ENCODE data around the gene MIF4GD. TPM values are rescaled to one million over a fixed set of nuclear protein-coding genes. Genes with fewer than 3 reads are reported as not detected.

The MIF4GD gene
- total RNA-seq, 1 donor from 2014 or later, result 5.0 TPM

DNA sequence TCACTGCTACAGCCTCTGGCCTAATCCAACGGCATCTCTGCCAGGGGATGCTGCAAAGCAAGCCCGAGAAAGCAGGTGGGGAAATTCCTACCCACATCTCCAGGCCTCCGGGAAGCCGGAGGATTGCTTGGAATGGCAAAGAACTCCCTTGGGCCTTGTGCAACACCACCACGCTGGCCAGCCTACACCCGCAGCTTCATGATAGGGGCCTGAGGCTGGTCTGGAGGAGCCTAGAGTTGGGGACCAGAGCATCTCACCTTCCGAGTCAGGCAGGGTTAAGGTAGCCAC is 29.9 kb downstream of the MIF4GD start:
- DNase-seq (ENCODE audit: low read depth) (no peak), FAIRE-seq (no peak)
- Histone ChIP-seq H3K27ac (ENCODE audit: low read depth, low read length) (no peak overlapping the region), H4K20me1 (ENCODE audit: insufficient read depth, low read length) (peaks cover 48% of the 10 kb centered on the region), H3K9ac (ENCODE audit: low read length) (no peak overlapping the region), H3K4me3 (ENCODE audit: insufficient read depth, low read depth, low read length) (no peak overlapping the region), H3K27me3 (ENCODE audit: insufficient read depth, low read length) (no peaks in the 10 kb centered on the region), H3K4me1 (ENCODE audit: insufficient read depth, low read length) (no peaks in the 10 kb centered on the region), H3K4me2 (ENCODE audit: low read length) (no peak overlapping the region), H3K9me3 (ENCODE audit: insufficient read depth, low read depth, low read length) (no peaks in the 10 kb centered on the region), H3K36me3 (ENCODE audit: insufficient read depth, low read length) (peaks cover 45% of the 10 kb centered on the region), H3K79me2 (ENCODE audit: insufficient read depth, low read length) (no peaks in the 10 kb centered on the region), H2AFZ (ENCODE audit: low read depth, low read length) (no peak overlapping the region)
- H3K4me3 Mint-ChIP-seq (ENCODE audit: unreplicated experiment), result no peak overlapping the region
- H3K9me3 Mint-ChIP-seq (ENCODE audit: unreplicated experiment), result no peaks in the 10 kb centered on the region
- H3K4me1 Mint-ChIP-seq (ENCODE audit: low read depth, unreplicated experiment), result peaks cover 4% of the 10 kb centered on the region
- peaks cover 27% of the 10 kb centered on the region for H3K36me3 Mint-ChIP-seq (ENCODE audit: low read depth, unreplicated experiment)
- H3K27me3 Mint-ChIP-seq (ENCODE audit: low read depth, unreplicated experiment), result no peaks in the 10 kb centered on the region
- TF ChIP-seq EZH2 (IDR thresholded peaks at IDR 0.05; ENCODE audit: insufficient read depth, low read length), result no peak
- no peak overlapping the region for H3K27ac Mint-ChIP-seq (ENCODE audit: unreplicated experiment)

DNA sequence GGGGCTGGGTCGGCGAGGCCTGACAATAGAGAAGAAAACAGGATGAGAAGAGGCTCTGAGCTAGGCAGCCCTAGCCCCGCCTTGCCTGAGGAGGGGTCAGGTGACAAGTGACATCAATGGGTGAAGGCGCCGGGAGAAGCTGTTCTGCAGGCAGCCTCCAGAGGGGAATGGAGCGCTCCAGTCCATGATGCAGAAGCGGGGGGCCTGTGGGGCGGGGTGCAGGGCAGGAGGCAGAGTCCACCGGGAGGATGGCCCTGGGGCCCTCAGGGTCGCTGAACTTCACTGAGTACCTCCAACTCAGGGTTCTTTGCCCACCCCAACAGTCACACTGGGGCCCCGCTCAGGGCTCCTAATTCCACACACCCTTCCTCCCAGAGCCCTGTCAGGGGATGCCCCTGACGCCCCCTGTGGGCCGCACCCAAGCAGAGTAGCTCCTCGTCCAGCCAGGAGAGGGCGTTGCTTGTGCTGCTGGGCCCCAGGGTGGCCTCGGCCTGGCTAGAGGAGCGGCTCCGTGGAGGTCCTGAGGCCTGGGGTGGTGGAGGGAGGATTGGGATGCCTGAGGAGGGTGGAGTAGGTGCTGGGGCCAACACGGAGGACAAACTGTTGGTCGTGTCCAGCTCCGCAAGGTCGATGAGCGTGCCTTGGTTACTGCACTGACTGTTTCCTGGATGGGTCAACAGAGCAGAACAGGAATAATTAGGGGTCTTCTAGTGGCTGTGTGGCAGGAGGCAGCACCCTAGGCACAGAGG is 30.5 kb downstream of the MIF4GD start:
- Mint-ChIP-seq H3K4me1 (ENCODE audit: low read depth, unreplicated experiment) (peaks cover 4% of the 10 kb centered on the region), H3K36me3 (ENCODE audit: low read depth, unreplicated experiment) (peaks cover 25% of the 10 kb centered on the region), H3K27me3 (ENCODE audit: low read depth, unreplicated experiment) (no peaks in the 10 kb centered on the region), H3K27ac (ENCODE audit: unreplicated experiment) (no peak overlapping the region), H3K9me3 (ENCODE audit: unreplicated experiment) (no peaks in the 10 kb centered on the region), H3K4me3 (ENCODE audit: unreplicated experiment) (no peak overlapping the region)
- H3K9me3 ChIP-seq (ENCODE audit: insufficient read depth, low read depth, low read length), result no peaks in the 10 kb centered on the region
- H3K79me2 ChIP-seq (ENCODE audit: insufficient read depth, low read length), result no peaks in the 10 kb centered on the region
- no peaks in the 10 kb centered on the region for H3K4me1 ChIP-seq (ENCODE audit: insufficient read depth, low read length)
- TF ChIP-seq, protein P1, sequence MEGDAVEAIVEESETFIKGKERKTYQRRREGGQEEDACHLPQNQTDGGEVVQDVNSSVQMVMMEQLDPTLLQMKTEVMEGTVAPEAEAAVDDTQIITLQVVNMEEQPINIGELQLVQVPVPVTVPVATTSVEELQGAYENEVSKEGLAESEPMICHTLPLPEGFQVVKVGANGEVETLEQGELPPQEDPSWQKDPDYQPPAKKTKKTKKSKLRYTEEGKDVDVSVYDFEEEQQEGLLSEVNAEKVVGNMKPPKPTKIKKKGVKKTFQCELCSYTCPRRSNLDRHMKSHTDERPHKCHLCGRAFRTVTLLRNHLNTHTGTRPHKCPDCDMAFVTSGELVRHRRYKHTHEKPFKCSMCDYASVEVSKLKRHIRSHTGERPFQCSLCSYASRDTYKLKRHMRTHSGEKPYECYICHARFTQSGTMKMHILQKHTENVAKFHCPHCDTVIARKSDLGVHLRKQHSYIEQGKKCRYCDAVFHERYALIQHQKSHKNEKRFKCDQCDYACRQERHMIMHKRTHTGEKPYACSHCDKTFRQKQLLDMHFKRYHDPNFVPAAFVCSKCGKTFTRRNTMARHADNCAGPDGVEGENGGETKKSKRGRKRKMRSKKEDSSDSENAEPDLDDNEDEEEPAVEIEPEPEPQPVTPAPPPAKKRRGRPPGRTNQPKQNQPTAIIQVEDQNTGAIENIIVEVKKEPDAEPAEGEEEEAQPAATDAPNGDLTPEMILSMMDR (IDR thresholded peaks at IDR 0.05; ENCODE audit: insufficient read depth, low read depth, low read length), result peak; percentile 49
- no peak for TF ChIP-seq EZH2 (IDR thresholded peaks at IDR 0.05; ENCODE audit: insufficient read depth, low read length)
- H3K27me3 ChIP-seq (ENCODE audit: insufficient read depth, low read length), result no peaks in the 10 kb centered on the region
- H3K36me3 ChIP-seq (ENCODE audit: insufficient read depth, low read length), result peaks cover 40% of the 10 kb centered on the region
- no peak overlapping the region for H3K27ac ChIP-seq (ENCODE audit: low read depth, low read length)
- H2AFZ ChIP-seq (ENCODE audit: low read depth, low read length), result no peak overlapping the region
- no peak overlapping the region for H3K4me3 ChIP-seq (ENCODE audit: insufficient read depth, low read depth, low read length)
- H3K4me2 ChIP-seq (ENCODE audit: low read length), result no peak overlapping the region
- FAIRE-seq, result no peak
- DNase-seq (ENCODE audit: low read depth), result no peak
- peaks cover 42% of the 10 kb centered on the region for H4K20me1 ChIP-seq (ENCODE audit: insufficient read depth, low read length)
- H3K9ac ChIP-seq (ENCODE audit: low read length), result no peak overlapping the region

DNA sequence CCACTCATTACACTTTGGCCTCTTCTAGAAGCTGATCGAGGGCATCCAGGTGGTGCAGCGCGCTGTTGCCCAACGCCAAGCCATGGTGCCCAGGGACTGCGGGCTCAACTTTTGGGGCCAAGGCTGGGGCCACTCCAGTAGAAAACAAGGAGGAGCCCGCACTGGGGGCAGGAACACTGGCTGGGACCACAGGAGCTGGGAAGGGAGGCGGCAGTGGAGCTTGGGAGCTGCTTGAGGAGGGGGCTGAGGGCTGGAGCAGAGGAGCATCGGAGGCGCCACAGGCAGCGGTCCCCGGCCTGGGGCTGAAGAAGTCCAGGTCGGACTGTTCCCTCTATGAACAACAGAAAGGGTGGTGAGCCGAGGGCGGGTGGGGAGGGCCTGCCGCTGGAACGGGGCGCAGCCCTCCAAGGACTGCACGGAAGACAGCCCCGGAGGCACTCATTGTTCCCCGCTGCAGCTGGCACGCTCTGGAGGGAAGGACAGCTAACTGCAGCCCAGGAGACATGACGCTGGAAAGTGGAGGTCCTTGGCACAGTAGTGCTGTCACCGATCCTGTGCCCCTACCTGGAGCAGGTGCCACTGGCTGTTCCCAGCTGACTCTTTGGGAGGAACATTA is 31.1 kb downstream of the MIF4GD start:
- H4K20me1 ChIP-seq (ENCODE audit: insufficient read depth, low read length), result peaks cover 39% of the 10 kb centered on the region
- H3K79me2 ChIP-seq (ENCODE audit: insufficient read depth, low read length), result no peaks in the 10 kb centered on the region
- DNase-seq (ENCODE audit: low read depth) (no peak), FAIRE-seq (no peak)
- no peak for TF ChIP-seq EZH2 (IDR thresholded peaks at IDR 0.05; ENCODE audit: insufficient read depth, low read length)
- TF ChIP-seq, protein P1 (IDR thresholded peaks at IDR 0.05; ENCODE audit: insufficient read depth, low read depth, low read length), result no peak
- no peak overlapping the region for H2AFZ ChIP-seq (ENCODE audit: low read depth, low read length)
- H3K9me3 ChIP-seq (ENCODE audit: insufficient read depth, low read depth, low read length), result no peaks in the 10 kb centered on the region
- no peak overlapping the region for H3K4me3 ChIP-seq (ENCODE audit: insufficient read depth, low read depth, low read length)
- H3K36me3 ChIP-seq (ENCODE audit: insufficient read depth, low read length), result peaks cover 41% of the 10 kb centered on the region
- Mint-ChIP-seq H3K4me3 (ENCODE audit: unreplicated experiment) (no peak overlapping the region), H3K9me3 (ENCODE audit: unreplicated experiment) (no peaks in the 10 kb centered on the region), H3K4me1 (ENCODE audit: low read depth, unreplicated experiment) (peaks cover 4% of the 10 kb centered on the region), H3K27me3 (ENCODE audit: low read depth, unreplicated experiment) (no peaks in the 10 kb centered on the region), H3K27ac (ENCODE audit: unreplicated experiment) (no peak overlapping the region), H3K36me3 (ENCODE audit: low read depth, unreplicated experiment) (peaks cover 23% of the 10 kb centered on the region)
- H3K27ac ChIP-seq (ENCODE audit: low read depth, low read length), result no peak overlapping the region
- H3K9ac ChIP-seq (ENCODE audit: low read length), result no peak overlapping the region
- H3K4me2 ChIP-seq (ENCODE audit: low read length), result no peak overlapping the region
- H3K4me1 ChIP-seq (ENCODE audit: insufficient read depth, low read length), result no peaks in the 10 kb centered on the region
- no peaks in the 10 kb centered on the region for H3K27me3 ChIP-seq (ENCODE audit: insufficient read depth, low read length)
